ENCODE measurements around the gene GAD1. TPM values are rescaled to one million over a fixed set of nuclear protein-coding genes. Genes with fewer than 3 reads are reported as not detected.
A peak's percentile ranks its signal among the peaks of the same experiment; 100 is the strongest.

Gene GAD1
- total and polyA plus RNA-seq, 2 donors (not counting 3 experiments of a cell fraction or from before 2014, with no cell fraction given), result 0.60 to 0.62 TPM

DNA sequence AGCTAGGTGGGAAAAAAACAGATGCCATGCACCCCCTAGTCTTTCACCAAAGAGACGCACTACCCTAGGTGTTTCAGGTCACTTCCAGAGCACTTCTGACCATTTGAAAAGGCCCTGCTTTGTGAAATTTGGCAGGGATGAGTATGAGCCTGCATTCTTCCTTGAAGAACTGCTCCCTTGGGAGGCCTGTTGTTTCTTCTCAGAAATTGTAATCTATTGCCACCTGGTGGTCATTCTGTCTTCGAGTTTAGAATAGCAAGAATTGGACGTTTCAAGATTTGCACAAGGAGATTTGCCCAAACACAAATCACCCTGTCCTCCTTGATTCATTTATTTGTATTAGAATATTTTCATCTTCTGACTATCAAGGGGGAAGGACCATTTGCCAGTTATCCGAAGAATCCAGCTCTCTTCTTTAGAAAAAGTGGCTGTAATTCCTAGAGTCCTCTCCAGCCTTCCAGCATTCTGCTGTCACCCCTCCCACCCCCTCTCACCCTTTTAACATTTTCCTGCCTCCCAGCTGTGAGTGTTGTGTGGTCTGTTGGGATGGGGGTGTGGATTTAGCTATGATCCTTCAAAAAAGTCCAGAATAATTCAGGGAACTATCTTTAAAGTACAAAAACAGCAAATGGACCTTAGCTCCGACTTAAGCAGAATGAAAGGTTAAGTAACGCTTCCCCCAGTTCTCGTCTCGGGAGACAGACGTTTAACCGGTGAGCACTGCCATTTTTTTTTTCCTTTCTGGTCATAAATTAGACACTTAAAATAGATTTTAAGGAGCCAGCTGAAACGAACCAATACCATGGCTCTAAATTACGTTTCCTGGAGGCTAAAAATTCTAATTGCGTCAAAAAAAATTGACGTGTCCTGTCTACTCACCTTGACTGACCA, 3.7 kb upstream of the GAD1 start:
- CTCF ChIA-PET, result interaction anchor here (1.1 to 7.7 kb wide), 17 partner anchors 26 to 1360 kb away, joined by 3 to 118 read pairs (median 10); partner anchors contain the start of gene ERICH2
- dilution Hi-C loops (cut with MboI; ENCODE audit: extremely low pct_ligation_motif_present, low sequenced_read_pairs), result no loop called here
- FAIRE-seq, result peak; percentile 82

More for the DNA sequence above, 3.7 kb upstream of the GAD1 start:
- POLR2A ChIA-PET, result interaction anchor here (0.7 kb wide), 1 partner anchor 1471 kb away, joined by 4 read pairs; no protein-coding TSS in a partner anchor
- peak; percentile 67 for DNase-seq (ENCODE audit: low read depth, low spot score)
- TF ChIP-seq, protein P1, sequence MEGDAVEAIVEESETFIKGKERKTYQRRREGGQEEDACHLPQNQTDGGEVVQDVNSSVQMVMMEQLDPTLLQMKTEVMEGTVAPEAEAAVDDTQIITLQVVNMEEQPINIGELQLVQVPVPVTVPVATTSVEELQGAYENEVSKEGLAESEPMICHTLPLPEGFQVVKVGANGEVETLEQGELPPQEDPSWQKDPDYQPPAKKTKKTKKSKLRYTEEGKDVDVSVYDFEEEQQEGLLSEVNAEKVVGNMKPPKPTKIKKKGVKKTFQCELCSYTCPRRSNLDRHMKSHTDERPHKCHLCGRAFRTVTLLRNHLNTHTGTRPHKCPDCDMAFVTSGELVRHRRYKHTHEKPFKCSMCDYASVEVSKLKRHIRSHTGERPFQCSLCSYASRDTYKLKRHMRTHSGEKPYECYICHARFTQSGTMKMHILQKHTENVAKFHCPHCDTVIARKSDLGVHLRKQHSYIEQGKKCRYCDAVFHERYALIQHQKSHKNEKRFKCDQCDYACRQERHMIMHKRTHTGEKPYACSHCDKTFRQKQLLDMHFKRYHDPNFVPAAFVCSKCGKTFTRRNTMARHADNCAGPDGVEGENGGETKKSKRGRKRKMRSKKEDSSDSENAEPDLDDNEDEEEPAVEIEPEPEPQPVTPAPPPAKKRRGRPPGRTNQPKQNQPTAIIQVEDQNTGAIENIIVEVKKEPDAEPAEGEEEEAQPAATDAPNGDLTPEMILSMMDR (IDR thresholded peaks at IDR 0.05; ENCODE audit: extremely low read depth in 1 of 2, insufficient read depth in 1 of 2, low read depth in 1 of 2, low read length in 2 of 2), result peak; percentile 41 to 42
- TF ChIP-seq, protein P2, sequence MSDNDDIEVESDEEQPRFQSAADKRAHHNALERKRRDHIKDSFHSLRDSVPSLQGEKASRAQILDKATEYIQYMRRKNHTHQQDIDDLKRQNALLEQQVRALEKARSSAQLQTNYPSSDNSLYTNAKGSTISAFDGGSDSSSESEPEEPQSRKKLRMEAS (IDR thresholded peaks at IDR 0.05; ENCODE audit: insufficient read depth, insufficient read length), result no peak
- Histone ChIP-seq H3K9me3 (replicated peaks; ENCODE audit: control insufficient read depth, insufficient read depth, low read length) (no peaks in the 10 kb centered on the region), H2AFZ (ENCODE audit: low read depth, low read length) (no peak overlapping the region), H3K4me1 (ENCODE audit: control insufficient read depth, extremely low read depth, insufficient read depth, low read length) (peaks cover 13% of the 10 kb centered on the region), H3K36me3 (ENCODE audit: control insufficient read depth in 2 of 2, extremely low read depth in 1 of 2, insufficient read depth in 2 of 2, low read length in 2 of 2) (no peaks in the 10 kb centered on the region), H3K9ac (replicated peaks; ENCODE audit: extremely low read depth, insufficient read depth, low read length) (no peak overlapping the region), H3K27me3 (ENCODE audit: control insufficient read depth in 2 of 2, insufficient read depth in 2 of 2, low read length in 2 of 2) (peaks cover 39 to 43% of the 10 kb centered on the region in 2 experiments), H3K79me2 (ENCODE audit: control insufficient read depth, insufficient read depth, low read length) (no peaks in the 10 kb centered on the region), H3K9me1 (replicated peaks; ENCODE audit: control insufficient read depth, extremely low read depth, insufficient read depth, low read length) (no peaks in the 10 kb centered on the region), H3K4me3 (replicated peaks in 1 of 3; ENCODE audit: insufficient read depth in 1 of 3, low read depth in 1 of 3, low read length in 3 of 3) (no peak overlapping the region), H4K20me1 (replicated peaks; ENCODE audit: control insufficient read depth, extremely low read depth, insufficient read depth, low read length) (no peaks in the 10 kb centered on the region), H3K4me2 (ENCODE audit: insufficient read depth, low read length) (no peak overlapping the region), H3K27ac (ENCODE audit: insufficient read depth, low read depth, low read length) (no peak overlapping the region)
- BruUV-seq (replicated peaks), result no TSS peak
- intact Hi-C loops (cut with micrococcal nuclease), result loop anchor here (1.0 to 5.0 kb wide), 8 partner anchors 326 to 1361 kb away; no protein-coding TSS in a partner anchor
